CD4-positive, alpha-beta T cell treated with Interferon alpha-2 for 1 hour (primary cell): Measurements from ENCODE around the gene SLC9C1.

Experiments used
- DNase-seq, 2 donors: peaks; one replicate each; pipeline ENCODE4 v3.0.0-alpha.2; 2020 to 2022

The SLC9C1 gene

GRCh38 chr3:112293368-112294321 lies at the start of gene SLC9C1:
TSS of gene SLC9C1 (minus strand) at chr3:112294216. CDS start at chr3:112286791, 7,425 bp downstream.
- peak; percentile 34 to 66 for DNase-seq

GRCh38 chr3:112341386-112341785 lies 47.4 kb upstream of the SLC9C1 start:
- DNase-seq: no peak

GRCh38 chr3:112339609-112340008 lies 45.6 kb upstream of the SLC9C1 start:
- DNase-seq: no peak

GRCh38 chr3:112339134-112339533 lies 45.1 kb upstream of the SLC9C1 start:
- no peak for DNase-seq

- no peak for DNase-seq
These were observed 44.7 kb upstream of the SLC9C1 start for GRCh38 chr3:112338727-112339056.

GRCh38 chr3:112338021-112338726 lies 44.2 kb upstream of the SLC9C1 start:
- no peak for DNase-seq

GRCh38 chr3:112335434-112335781 lies 41.4 kb upstream of the SLC9C1 start:
- DNase-seq: no peak

GRCh38 chr3:112334691-112335433 lies 40.8 kb upstream of the SLC9C1 start:
- DNase-seq: no peak

GRCh38 chr3:112333381-112334317 lies 39.6 kb upstream of the SLC9C1 start:
- peak; percentile 6 to 21 for DNase-seq

GRCh38 chr3:112333002-112333380 lies 39.0 kb upstream of the SLC9C1 start, which contains the start of gene CD200:
TSS of gene CD200 (plus strand) at chr3:112333156. CDS start at chr3:112333213, 57 bp downstream.
- peak; percentile 24 to 41 for DNase-seq

GRCh38 chr3:112331851-112332250 lies 37.8 kb upstream of the SLC9C1 start:
- no peak for DNase-seq

GRCh38 chr3:112327371-112327951 lies 33.4 kb upstream of the SLC9C1 start:
- DNase-seq: peak; percentile 57 to 77

- DNase-seq: no peak
These were observed 28.0 kb upstream of the SLC9C1 start for GRCh38 chr3:112321867-112322652.

GRCh38 chr3:112320691-112321090 lies 26.7 kb upstream of the SLC9C1 start:
- no peak for DNase-seq

GRCh38 chr3:112319516-112320276 lies 25.7 kb upstream of the SLC9C1 start:
- DNase-seq: no peak

GRCh38 chr3:112315791-112316190 lies 21.8 kb upstream of the SLC9C1 start:
- no peak for DNase-seq

GRCh38 chr3:112314649-112315048 lies 20.6 kb upstream of the SLC9C1 start:
- DNase-seq: no peak

GRCh38 chr3:112308151-112308911 lies 14.3 kb upstream of the SLC9C1 start:
- DNase-seq: no peak

GRCh38 chr3:112307557-112307956 lies 13.5 kb upstream of the SLC9C1 start:
- DNase-seq: no peak
